ENCODE results near the gene YY1.

GRCh38 chr14:100256339-100256895, 17.5 kb downstream of the YY1 start:
- no peak for TF ChIP-seq POLR2A (IDR thresholded peaks at IDR 0.05)
- no peak for TF ChIP-seq CTCF (IDR thresholded peaks at IDR 0.05)

Measured in thyroid gland (tissue), 4 donors.